Keratinocyte (primary cell): ENCODE measurements around the gene MAFF.

Experiments used
- EZH2 ChIP-seq: IDR thresholded peaks from one replicate; pipeline ENCODE4 v1.6.1; 2012; ENCODE audit warnings: inconsistent platforms, mild to moderate bottlenecking, low read length, moderate library complexity
- TF ChIP-seq, protein P1 (sequence below), 3 experiments: IDR thresholded peaks in 1 of 3; conservative IDR thresholded peaks in 1 of 3; optimal IDR thresholded peaks in 1 of 3; 2 replicates in 2 of 3; 3 replicates in 1 of 3; pipeline versions ENCODE3 to v1.5.1; 2011; ENCODE audit warnings: low read length in 3 of 3, mild to moderate bottlenecking in 3 of 3, moderate library complexity in 2 of 3, control low read depth in 1 of 3, inconsistent platforms in 1 of 3; ENCODE audit not compliant: insufficient read depth in 2 of 3; ENCODE audit errors: extremely low read depth in 1 of 3

DNA sequence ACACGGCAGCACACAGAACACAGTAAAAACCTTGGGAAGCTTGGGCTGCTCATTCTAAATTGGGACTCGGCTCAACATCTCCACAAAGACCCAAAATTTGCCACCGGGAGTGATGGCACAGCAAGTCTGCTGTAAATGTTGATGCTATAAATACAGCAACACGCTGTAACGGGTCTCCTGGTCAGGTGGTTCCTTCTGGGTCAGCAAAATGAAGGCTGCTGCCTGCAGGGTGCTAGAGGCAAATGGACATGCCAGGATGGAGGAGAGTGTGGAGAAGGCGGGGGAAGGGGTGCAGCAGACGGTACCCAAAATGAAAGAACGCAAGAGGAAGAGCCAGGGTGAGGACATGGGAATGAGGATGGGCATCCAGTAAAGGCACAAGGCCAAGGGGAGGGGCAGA lies 30.4 kb downstream of the MAFF start:
- TF ChIP-seq, protein P1, sequence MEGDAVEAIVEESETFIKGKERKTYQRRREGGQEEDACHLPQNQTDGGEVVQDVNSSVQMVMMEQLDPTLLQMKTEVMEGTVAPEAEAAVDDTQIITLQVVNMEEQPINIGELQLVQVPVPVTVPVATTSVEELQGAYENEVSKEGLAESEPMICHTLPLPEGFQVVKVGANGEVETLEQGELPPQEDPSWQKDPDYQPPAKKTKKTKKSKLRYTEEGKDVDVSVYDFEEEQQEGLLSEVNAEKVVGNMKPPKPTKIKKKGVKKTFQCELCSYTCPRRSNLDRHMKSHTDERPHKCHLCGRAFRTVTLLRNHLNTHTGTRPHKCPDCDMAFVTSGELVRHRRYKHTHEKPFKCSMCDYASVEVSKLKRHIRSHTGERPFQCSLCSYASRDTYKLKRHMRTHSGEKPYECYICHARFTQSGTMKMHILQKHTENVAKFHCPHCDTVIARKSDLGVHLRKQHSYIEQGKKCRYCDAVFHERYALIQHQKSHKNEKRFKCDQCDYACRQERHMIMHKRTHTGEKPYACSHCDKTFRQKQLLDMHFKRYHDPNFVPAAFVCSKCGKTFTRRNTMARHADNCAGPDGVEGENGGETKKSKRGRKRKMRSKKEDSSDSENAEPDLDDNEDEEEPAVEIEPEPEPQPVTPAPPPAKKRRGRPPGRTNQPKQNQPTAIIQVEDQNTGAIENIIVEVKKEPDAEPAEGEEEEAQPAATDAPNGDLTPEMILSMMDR (optimal IDR thresholded peaks at IDR 0.05 in 1 of 3, IDR thresholded peaks at IDR 0.05 in 1 of 3, conservative IDR thresholded peaks at IDR 0.05 in 1 of 3; ENCODE audit: extremely low read depth in 1 of 3, insufficient read depth in 2 of 3, low read length in 3 of 3), result no peak
- TF ChIP-seq EZH2, result no peak
